Activated naive CD4-positive, alpha-beta T cell treated with anti-CD3 and anti-CD28 coated beads for 36 hours (primary cell): ENCODE data around the gene MBD5. TPM values are rescaled to one million over a fixed set of nuclear protein-coding genes. Genes with fewer than 3 reads are reported as not detected.
"Not testable (repeated sequence)": the region's sequence is repeated elsewhere in the genome, so short reads cannot be mapped to it uniquely, and the experiment has no call there.

Source experiments
- CTCF ChIA-PET: fragments of 350-600 bp; sonication (Branson Sonifier 250); formaldehyde crosslinking; loops from one replicate; lab custom pipeline; 2021; ENCODE audit warnings: antibody characterized with exemption; lab: Charles Lee
- DNase-seq: peaks from one replicate; pipeline ENCODE4 v3.0.0-alpha.2; 2020
- H3K27ac Mint-ChIP-seq: one replicate; pipeline ENCODE4 v1.8.0; 2021; ENCODE audit warnings: mild to moderate bottlenecking, mixed read lengths
- H3K27me3 Mint-ChIP-seq: one replicate; pipeline ENCODE4 v1.8.0; 2021; ENCODE audit warnings: low read depth, mixed read lengths
- H3K36me3 Mint-ChIP-seq: one replicate; pipeline ENCODE4 v1.8.0; 2021; ENCODE audit warnings: low read depth, mixed read lengths
- H3K4me1 Mint-ChIP-seq: one replicate; pipeline ENCODE4 v1.8.0; 2021; ENCODE audit warnings: low read depth, mixed read lengths
- H3K4me3 Mint-ChIP-seq: one replicate; pipeline ENCODE4 v1.8.0; 2021; ENCODE audit warnings: mild to moderate bottlenecking, moderate library complexity, mixed read lengths
- H3K9me3 Mint-ChIP-seq: one replicate; pipeline ENCODE4 v1.8.0; 2021; ENCODE audit warnings: mixed read lengths
- intact Hi-C: fragments of 100-400 bp; cut with micrococcal nuclease; formaldehyde crosslinking; loops from one replicate; pipeline ENCODE4 v1.15.1; 2023
- total RNA-seq, 2 experiments: library from RNA; stranded (reverse); gene quantifications; one replicate each; pipeline ENCODE4 v1.2.3, GENCODE V29; 2021

Gene MBD5
- total RNA-seq, result 10 to 100 TPM; 19.6 to 20.2 TPM

GRCh38 chr2:148021059-148021861, at the start of gene MBD5:
Gene MBD5, plus strand, starts transcription at chr2:148021091.
- CTCF ChIA-PET, result interaction anchor here (1.0 kb wide), 1 partner anchor 488 kb away, joined by 4 read pairs; no protein-coding TSS in a partner anchor
- peaks cover 3% of the 10 kb centered on the region for H3K36me3 Mint-ChIP-seq
- peak; percentile 63 for DNase-seq
- H3K4me3 Mint-ChIP-seq, result peak within 1 kb of the TSS; percentile 100
- peaks cover 46% of the 10 kb centered on the region for H3K4me1 Mint-ChIP-seq
- H3K27me3 Mint-ChIP-seq, result no peaks in the 10 kb centered on the region
- no peaks in the 10 kb centered on the region for H3K9me3 Mint-ChIP-seq
- H3K27ac Mint-ChIP-seq, result peak within 1 kb of the TSS; percentile 96
- intact Hi-C loops, result loop anchor here (1.0 to 5.0 kb wide), 4 partner anchors 177 to 1566 kb away; partner anchors contain the start of gene MMADHC

GRCh38 chr2:147976102-147976501, 44.8 kb upstream of the MBD5 start:
- Mint-ChIP-seq H3K4me3 (no peak overlapping the region), H3K4me1 (peaks cover 20% of the 10 kb centered on the region), H3K36me3 (peaks cover 25% of the 10 kb centered on the region), H3K9me3 (peaks cover 3% of the 10 kb centered on the region), H3K27me3 (no peaks in the 10 kb centered on the region), H3K27ac (no peak overlapping the region)
- DNase-seq, result no peak
- CTCF ChIA-PET, result no interaction called here
- intact Hi-C loops, result no loop called here

GRCh38 chr2:147977679-147978078, 43.2 kb upstream of the MBD5 start:
- H3K9me3 Mint-ChIP-seq, result peaks cover 3% of the 10 kb centered on the region
- H3K27me3 Mint-ChIP-seq, result no peaks in the 10 kb centered on the region
- H3K4me1 Mint-ChIP-seq, result peaks cover 20% of the 10 kb centered on the region
- no peak for DNase-seq
- no peak overlapping the region for H3K27ac Mint-ChIP-seq
- intact Hi-C loops, result no loop called here
- H3K4me3 Mint-ChIP-seq, result no peak overlapping the region
- CTCF ChIA-PET, result interaction anchor here (0.6 kb wide), 1 partner anchor 63 kb away, joined by 3 read pairs; no protein-coding TSS in a partner anchor
- peaks cover 25% of the 10 kb centered on the region for H3K36me3 Mint-ChIP-seq

GRCh38 chr2:147980940-147981528, 39.9 kb upstream of the MBD5 start:
- Mint-ChIP-seq H3K4me3 (no peak overlapping the region), H3K27me3 (no peaks in the 10 kb centered on the region), H3K4me1 (peaks cover 32% of the 10 kb centered on the region), H3K9me3 (peaks cover 3% of the 10 kb centered on the region), H3K27ac (no peak overlapping the region), H3K36me3 (peaks cover 21% of the 10 kb centered on the region)
- DNase-seq, result no peak
- CTCF ChIA-PET, result no interaction called here
- intact Hi-C loops, result no loop called here

GRCh38 chr2:147989102-147989501, 31.8 kb upstream of the MBD5 start:
- Mint-ChIP-seq H3K4me1 (peaks cover 23% of the 10 kb centered on the region), H3K9me3 (no peaks in the 10 kb centered on the region), H3K27me3 (no peaks in the 10 kb centered on the region), H3K4me3 (no peak overlapping the region), H3K36me3 (no peaks in the 10 kb centered on the region), H3K27ac (no peak overlapping the region)
- DNase-seq, result no peak
- CTCF ChIA-PET, result interaction anchor here (0.6 to 3.7 kb wide), 16 partner anchors 9 to 520 kb away, joined by 3 to 25 read pairs (median 3); no protein-coding TSS in a partner anchor
- intact Hi-C loops, result no loop called here

GRCh38 chr2:147989809-147990403, 31.0 kb upstream of the MBD5 start:
- CTCF ChIA-PET, result interaction anchor here (0.6 to 3.7 kb wide), 16 partner anchors 9 to 519 kb away, joined by 3 to 25 read pairs (median 3); no protein-coding TSS in a partner anchor
- Mint-ChIP-seq H3K36me3 (peaks cover 4% of the 10 kb centered on the region), H3K4me1 (peaks cover 20% of the 10 kb centered on the region), H3K27me3 (no peaks in the 10 kb centered on the region), H3K9me3 (no peaks in the 10 kb centered on the region), H3K27ac (no peak overlapping the region), H3K4me3 (no peak overlapping the region)
- DNase-seq, result peak; percentile 40
- intact Hi-C loops, result loop anchor here (1.0 kb wide), 3 partner anchors 519 to 1571 kb away; no protein-coding TSS in a partner anchor

GRCh38 chr2:147994965-147995364, 25.9 kb upstream of the MBD5 start:
- DNase-seq, intact Hi-C loops, H3K9me3 Mint-ChIP-seq, H3K27ac Mint-ChIP-seq, H3K4me3 Mint-ChIP-seq, H3K27me3 Mint-ChIP-seq: not testable (repeated sequence)
- Mint-ChIP-seq H3K4me1 (peaks cover 33% of the 10 kb centered on the region), H3K36me3 (peaks cover 19% of the 10 kb centered on the region)
- CTCF ChIA-PET, result interaction anchor here (1.4 kb wide), 1 partner anchor 13 kb away, joined by 5 read pairs; no protein-coding TSS in a partner anchor

- Mint-ChIP-seq H3K27ac (no peak overlapping the region), H3K4me1 (peaks cover 44% of the 10 kb centered on the region), H3K9me3 (peaks cover 12% of the 10 kb centered on the region), H3K4me3 (no peak overlapping the region), H3K36me3 (peaks cover 20% of the 10 kb centered on the region), H3K27me3 (no peaks in the 10 kb centered on the region)
- intact Hi-C loops, result no loop called here
- CTCF ChIA-PET, result no interaction called here
- DNase-seq, result no peak
Observed at GRCh38 chr2:147996828-147997227, 24.1 kb upstream of the MBD5 start.

- no peaks in the 10 kb centered on the region for H3K27me3 Mint-ChIP-seq
- H3K4me1 Mint-ChIP-seq, result peaks cover 38% of the 10 kb centered on the region
- intact Hi-C loops, result no loop called here
- peaks cover 27% of the 10 kb centered on the region for H3K36me3 Mint-ChIP-seq
- peaks cover 25% of the 10 kb centered on the region for H3K9me3 Mint-ChIP-seq
- no peak overlapping the region for H3K27ac Mint-ChIP-seq
- CTCF ChIA-PET, result interaction anchor here (0.9 to 1.5 kb wide), 3 partner anchors 8 to 511 kb away, joined by 3 to 6 read pairs (median 3); no protein-coding TSS in a partner anchor
- H3K4me3 Mint-ChIP-seq, result no peak overlapping the region
- no peak for DNase-seq
Observed at GRCh38 chr2:147998203-147998602, 22.7 kb upstream of the MBD5 start.

GRCh38 chr2:147999126-147999525, 21.8 kb upstream of the MBD5 start:
- CTCF ChIA-PET, result interaction anchor here (1.0 to 1.5 kb wide), 4 partner anchors 9 to 798 kb away, joined by 3 to 6 read pairs (median 3); no protein-coding TSS in a partner anchor
- Mint-ChIP-seq H3K9me3 (peaks cover 32% of the 10 kb centered on the region), H3K4me1 (peaks cover 40% of the 10 kb centered on the region), H3K27me3 (no peaks in the 10 kb centered on the region), H3K4me3 (no peak overlapping the region), H3K27ac (no peak overlapping the region), H3K36me3 (peaks cover 31% of the 10 kb centered on the region)
- intact Hi-C loops, result no loop called here
- DNase-seq, result no peak

GRCh38 chr2:148000095-148000494, 20.8 kb upstream of the MBD5 start:
- intact Hi-C loops, result loop anchor here (2.0 kb wide), 1 partner anchor 19 kb away; no protein-coding TSS in a partner anchor
- H3K4me3 Mint-ChIP-seq, result no peak overlapping the region
- DNase-seq, result no peak
- CTCF ChIA-PET, result interaction anchor here (0.5 to 1.4 kb wide), 3 partner anchors 10 to 797 kb away, joined by 3 read pairs; no protein-coding TSS in a partner anchor
- H3K36me3 Mint-ChIP-seq, result peaks cover 32% of the 10 kb centered on the region
- H3K4me1 Mint-ChIP-seq, result peaks cover 44% of the 10 kb centered on the region
- no peak overlapping the region for H3K27ac Mint-ChIP-seq
- H3K27me3 Mint-ChIP-seq, result no peaks in the 10 kb centered on the region
- H3K9me3 Mint-ChIP-seq, result peaks cover 33% of the 10 kb centered on the region

GRCh38 chr2:148002420-148002819, 18.5 kb upstream of the MBD5 start:
- CTCF ChIA-PET, result interaction anchor here (1.2 kb wide), 1 partner anchor 9 kb away, joined by 3 read pairs; no protein-coding TSS in a partner anchor
- Mint-ChIP-seq H3K36me3 (peaks cover 24% of the 10 kb centered on the region), H3K9me3 (peaks cover 25% of the 10 kb centered on the region), H3K4me1 (peaks cover 44% of the 10 kb centered on the region)
- DNase-seq, H3K27me3 Mint-ChIP-seq, H3K4me3 Mint-ChIP-seq, H3K27ac Mint-ChIP-seq, intact Hi-C loops: not testable (repeated sequence)
